ENCODE results near the gene GRAP.
"Not testable (repeated sequence)": the region's sequence is repeated elsewhere in the genome, so short reads cannot be mapped to it uniquely, and the experiment has no call there.

GRCh38 chr17:19047510-19047909 lies 753 bp upstream of the GRAP start:
- not testable (repeated sequence) for TF ChIP-seq EZH2 (IDR thresholded peaks at IDR 0.05); POLR2AphosphoS5 (IDR thresholded peaks at IDR 0.05; ENCODE audit: borderline replicate concordance, low read depth, low read length); FOXP2 (optimal IDR thresholded peaks at IDR 0.05; ENCODE audit: control extremely low read depth, extremely low read length, insufficient read depth)

Measured in SK-N-MC (cell line).